ENCODE measurements around the gene USH2A.
"Not testable (repeated sequence)": the region's sequence is repeated elsewhere in the genome, so short reads cannot be mapped to it uniquely, and the experiment has no call there.

Gene USH2A

GRCh38 chr1:216387782-216388181 lies 35.5 kb downstream of the USH2A start:
- no peak for DNase-seq

DNA sequence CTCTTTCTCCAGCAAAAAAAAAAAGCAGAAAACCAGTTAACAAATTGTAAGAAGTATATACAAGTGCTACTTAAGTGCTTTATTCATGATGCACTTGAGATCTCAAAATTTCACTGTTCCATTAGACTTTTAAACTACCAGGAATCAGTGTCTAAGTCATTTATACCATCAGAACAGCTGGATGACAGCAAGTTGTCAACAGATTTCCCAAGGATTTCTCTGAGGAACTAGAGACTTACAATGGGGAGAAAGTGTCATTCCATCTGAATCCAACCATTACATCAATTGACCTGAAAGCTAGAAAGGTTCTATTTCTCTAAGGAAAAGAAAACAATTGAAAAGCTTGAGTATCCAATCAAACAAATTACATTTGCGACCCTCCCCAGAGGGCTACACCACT lies 43.8 kb downstream of the USH2A start:
- no peak for DNase-seq

GRCh38 chr1:216368249-216368648 lies 55.0 kb downstream of the USH2A start:
- DNase-seq, result no peak

- no peak for DNase-seq
Measured at GRCh38 chr1:216366979-216367378, 56.3 kb downstream of the USH2A start.

GRCh38 chr1:216356945-216357344 lies 66.3 kb downstream of the USH2A start:
- DNase-seq, result no peak

- DNase-seq, result no peak
Measured at GRCh38 chr1:216350186-216350585, 73.1 kb downstream of the USH2A start.

GRCh38 chr1:216346526-216346925 lies 76.7 kb downstream of the USH2A start:
- DNase-seq, result no peak

GRCh38 chr1:216340542-216340941 lies 82.7 kb downstream of the USH2A start:
- not testable (repeated sequence) for DNase-seq

DNA sequence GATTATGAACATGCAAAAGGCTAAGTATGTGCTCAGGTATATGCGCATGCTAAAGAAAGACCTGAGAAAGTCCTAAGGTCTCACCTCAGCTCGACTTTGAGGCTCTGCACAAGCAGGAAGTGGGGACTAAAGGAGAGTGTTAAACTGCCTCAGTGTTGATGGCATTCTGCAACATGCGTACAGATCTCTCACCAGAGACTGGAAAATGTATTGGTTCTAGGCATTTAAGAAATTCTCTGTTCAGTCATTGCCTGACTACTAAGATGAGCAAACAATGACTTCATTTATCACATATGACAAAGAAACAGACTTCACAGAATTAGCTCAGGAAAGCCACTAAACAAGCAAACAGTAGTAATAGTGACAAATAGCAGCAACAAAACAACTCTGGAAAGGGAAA lies 90.8 kb downstream of the USH2A start:
- no peak for DNase-seq

DNA sequence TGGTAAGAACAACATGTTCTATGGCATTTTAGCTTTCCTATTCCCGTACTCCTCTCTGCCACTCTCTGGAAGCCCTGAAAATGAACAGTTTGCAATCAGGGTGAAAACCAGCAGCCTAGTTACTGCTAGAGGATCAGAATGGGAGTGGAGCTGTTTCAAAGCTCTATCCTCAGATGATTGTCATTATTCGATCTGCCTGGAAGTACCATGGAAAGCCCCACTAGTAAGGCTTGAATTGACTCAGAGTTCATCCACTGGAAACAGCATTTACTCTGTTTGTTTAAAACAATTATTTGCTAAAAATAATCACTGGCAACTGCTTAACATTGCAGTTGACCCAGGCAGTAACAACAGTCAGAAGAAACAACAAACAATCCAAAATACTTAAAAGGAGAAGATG lies 91.2 kb downstream of the USH2A start:
- DNase-seq, result no peak

- no peak for DNase-seq
Measured at GRCh38 chr1:216331211-216331610, 92.0 kb downstream of the USH2A start.

DNA sequence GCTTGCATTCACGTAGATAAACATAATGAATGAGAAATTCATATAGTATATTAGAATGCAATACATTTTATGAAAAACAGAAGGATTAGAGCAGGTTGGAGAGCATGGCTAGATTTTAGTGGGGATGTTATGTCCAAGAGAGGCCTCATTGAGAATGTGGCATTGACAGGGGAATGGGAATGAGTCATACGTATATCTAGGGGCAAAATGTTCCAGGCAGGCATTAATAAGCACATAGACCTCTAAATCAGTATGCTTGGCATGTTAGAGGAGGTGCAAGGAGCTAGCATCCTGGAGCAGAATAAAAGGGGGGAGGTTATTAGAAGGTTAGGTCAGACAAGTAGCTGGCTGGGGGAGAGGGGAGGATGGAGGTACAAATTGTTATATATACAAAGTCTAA lies 93.0 kb downstream of the USH2A start:
- no peak for DNase-seq

GRCh38 chr1:216325946-216326345 lies 97.3 kb downstream of the USH2A start:
- no peak for DNase-seq

DNA sequence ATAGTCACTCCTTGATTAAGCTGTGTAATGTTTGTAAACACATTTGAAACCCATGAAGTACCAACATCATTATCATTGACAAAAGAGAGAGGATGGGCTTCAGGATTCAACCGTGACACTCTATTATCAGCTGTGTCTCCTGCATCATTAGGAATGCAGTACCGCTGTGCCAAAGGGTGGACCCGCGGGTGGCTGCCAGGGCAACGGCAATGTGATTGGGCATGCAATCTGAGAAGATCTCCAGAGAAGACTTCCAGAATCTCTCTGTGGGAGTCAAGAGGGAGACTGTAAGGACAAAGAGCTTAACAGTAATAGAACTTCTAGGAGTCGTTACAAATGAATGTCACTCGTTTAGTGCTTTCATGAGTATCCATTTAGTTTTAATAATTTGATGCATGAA lies 97.9 kb downstream of the USH2A start:
- no peak for DNase-seq

DNA sequence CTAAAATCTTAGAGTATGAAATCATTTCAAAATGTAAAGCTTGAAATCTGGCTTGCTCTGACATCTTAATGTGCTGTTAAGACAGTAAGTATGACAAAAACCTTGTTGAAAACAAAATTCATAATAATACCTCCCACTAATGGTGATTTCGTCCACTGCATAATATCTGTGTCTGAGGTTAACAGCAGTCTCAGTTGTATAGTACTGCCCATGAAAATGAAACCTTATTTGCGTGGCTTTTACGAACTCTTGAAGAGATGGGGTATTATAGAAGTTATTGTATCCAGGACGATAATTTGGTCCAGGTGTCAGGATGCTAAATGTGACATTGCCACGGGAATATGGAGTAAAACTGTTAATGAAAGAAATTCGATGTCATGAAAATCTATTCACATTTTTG lies 99.9 kb downstream of the USH2A start:
- DNase-seq, result no peak

DNA sequence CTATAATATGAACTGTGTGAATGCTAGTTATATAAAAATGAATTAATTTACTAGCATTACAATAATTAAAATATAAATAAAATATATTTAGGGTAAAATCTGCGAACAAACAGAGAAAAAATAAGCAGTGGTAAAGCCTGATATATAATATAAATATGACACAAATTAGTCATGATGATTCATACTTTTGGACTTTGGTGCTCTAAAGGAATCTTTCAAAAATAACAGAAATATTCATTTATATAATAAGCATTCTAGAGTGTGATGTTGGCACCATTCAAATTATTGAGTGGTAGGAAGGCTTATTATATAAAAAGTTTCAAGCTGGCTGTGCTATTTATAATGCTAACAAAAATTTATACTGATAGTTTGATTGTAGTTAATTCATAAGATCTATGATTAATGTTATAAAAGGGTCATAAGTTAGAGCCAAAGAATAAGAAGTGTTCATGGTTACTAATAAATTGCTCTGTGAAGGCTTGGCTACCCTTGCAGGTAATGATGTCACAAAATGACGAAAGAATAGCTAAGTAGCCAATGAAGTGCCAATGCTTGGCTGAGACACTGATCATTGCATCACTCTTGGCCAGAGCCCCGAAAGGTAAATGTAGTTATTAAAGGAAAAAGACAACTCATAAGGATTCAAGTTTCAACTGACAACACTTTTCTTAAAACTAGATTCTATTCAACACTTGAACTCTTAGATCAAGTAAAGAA lies 108.7 kb downstream of the USH2A start:
- DNase-seq, result no peak

DNA sequence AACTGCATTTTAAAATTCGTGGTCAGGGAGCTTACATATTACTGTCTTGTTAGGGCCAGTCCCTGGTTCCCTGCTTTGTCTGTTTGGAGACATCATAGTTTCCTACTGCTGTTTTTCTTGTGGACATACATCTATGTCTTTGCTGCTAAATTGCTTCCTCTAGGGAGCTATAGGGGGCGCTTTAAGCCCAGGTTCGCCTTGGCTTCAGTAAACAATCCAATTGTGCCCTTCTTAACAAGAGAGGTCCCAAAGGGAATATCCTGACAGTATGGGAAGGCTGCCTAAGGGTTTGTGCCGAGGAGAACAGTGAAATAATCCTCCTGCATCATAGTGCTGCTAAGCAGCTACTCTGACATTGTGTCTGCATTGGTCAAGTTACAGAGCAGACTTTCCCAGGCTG lies 112.5 kb downstream of the USH2A start:
- DNase-seq, result no peak

DNA sequence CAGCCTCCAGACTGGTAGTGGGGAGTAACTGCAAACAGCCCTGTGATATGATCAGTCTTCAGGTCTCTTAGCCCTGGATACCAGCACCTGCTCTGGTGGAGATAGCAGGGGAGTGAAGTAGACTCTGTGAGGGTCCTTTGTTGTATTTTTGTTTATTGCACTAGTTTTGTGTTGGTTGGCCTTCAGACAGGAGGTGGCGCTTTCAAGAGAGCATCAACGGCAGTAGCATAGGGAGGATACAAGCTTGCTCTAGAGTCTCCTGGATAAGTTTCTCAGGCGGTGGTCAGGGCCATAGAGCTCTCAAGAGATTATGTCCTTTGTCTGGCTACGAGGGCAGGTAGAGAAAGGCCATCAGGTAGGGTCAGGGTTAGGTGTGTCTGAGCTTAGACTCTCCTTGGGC lies 116.4 kb downstream of the USH2A start:
- DNase-seq, result no peak

GRCh38 chr1:216303690-216304089 lies 119.6 kb downstream of the USH2A start:
- no peak for DNase-seq

GRCh38 chr1:216293683-216294082 lies 129.6 kb downstream of the USH2A start:
- DNase-seq, result no peak

DNA sequence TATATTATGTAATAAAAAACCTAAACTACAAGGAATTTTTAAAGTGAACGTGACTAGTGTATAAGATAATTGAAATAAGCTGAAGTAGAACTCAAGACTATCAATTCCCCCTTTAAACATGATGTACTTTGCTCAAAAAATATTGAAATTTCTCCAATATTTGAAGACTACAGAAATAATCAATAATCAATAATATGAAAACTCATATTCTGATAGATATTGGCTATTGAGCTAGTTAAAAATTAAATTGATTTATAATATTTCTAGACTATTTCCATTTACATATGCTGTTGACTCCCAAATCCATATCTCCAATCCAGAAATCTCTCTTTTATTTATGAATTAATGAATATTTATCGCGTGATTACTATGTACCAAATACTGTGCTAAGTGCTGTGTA lies 133.2 kb downstream of the USH2A start:
- DNase-seq, result no peak

GRCh38 chr1:216285052-216285451 lies 138.2 kb downstream of the USH2A start:
- no peak for DNase-seq

- no peak for DNase-seq
Measured at GRCh38 chr1:216281757-216282156, 141.5 kb downstream of the USH2A start.

- no peak for DNase-seq
Measured at GRCh38 chr1:216270086-216270773, 153.0 kb downstream of the USH2A start.

DNA sequence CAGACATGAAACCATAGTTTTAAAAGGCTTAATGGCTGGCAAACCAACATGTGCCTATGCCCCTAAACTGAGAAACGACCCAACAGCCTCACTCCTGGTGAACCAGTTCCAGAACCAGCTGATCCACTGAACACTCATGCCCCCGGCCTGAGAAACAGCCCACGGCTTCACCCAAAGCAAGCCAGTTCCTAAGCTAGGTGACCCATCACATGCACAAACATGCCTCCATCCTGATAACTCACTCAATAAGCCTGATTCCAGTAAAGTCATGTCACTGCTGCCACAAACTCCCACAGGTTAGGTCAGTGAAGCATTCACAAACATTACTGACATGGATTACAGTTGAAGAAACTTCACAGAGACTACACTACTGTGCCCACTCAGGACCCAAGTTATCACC lies 161.6 kb downstream of the USH2A start:
- no peak for DNase-seq

Data from CD4-positive, alpha-beta T cell treated with Interleukin-6 for 4 hours (primary cell).